Measurements from ENCODE around the gene TBX15.
"Not testable (repeated sequence)": the region's sequence is repeated elsewhere in the genome, so short reads cannot be mapped to it uniquely, and the experiment has no call there.

Gene TBX15

DNA sequence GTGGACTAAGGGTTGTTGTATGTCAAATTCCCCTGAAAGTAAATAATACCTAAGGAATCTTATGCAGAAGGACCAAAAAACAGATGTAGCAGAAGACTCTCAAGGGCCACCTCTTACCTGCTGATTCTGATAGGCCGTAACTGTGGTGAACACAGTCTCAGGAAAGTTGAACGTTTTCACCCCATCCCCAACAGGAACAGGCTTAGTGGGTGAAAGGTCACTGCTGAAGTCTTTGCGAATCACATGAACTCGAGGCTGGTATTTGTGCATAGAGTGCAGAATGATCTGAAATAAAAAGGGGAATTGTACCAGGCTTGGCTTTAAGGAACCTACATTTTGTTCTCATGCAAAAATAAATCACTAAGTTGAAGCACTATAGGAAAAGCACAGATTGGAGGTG, 64.8 kb downstream of the TBX15 start:
- no peak for DNase-seq

DNA sequence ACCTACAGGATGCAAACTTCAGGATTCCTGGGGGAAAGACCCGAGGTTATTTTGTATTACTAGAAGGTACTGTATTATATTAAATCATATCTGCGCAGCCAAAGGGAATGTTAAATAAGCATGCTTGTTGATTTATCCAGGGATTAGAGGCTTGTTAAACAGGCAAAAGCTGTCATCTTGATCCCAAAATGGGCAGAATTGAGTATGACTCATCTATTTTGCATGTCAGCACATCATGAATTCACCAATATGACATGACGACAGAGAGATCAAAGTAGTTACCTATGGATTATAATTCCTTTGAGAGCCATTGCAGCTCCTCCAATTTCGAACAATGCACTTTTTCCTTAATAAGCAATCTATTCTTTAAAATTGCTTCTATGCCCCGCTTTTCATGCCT, 66.1 kb downstream of the TBX15 start:
- DNase-seq, result no peak

DNA sequence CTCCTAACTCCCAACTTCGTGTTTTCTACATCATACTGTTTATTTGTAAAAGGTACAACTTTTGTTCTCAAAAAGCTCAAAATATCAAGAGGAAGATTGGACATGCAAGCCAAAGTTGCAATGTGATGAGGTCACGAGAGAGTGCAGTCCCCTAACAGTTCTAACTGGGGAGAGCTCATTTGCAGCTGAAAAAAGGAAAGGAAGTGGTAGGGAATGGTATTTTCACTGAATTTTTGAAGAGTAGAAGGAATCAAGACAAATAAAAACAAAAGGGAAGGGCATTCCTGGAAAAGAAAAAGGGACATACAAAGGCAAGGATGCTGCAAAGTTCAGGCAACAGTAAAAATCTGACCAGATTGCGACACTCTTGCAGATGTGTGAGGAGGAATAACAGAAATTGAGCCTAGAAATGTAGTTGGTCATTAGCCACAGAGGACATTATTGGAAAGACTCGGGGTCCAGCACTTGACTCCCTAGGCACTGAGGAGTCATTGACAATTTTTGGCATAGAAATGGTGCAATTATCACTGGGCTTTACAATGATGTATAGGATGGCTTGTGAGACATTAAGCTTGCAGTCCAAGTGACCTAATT, 67.9 kb downstream of the TBX15 start:
- no peak for DNase-seq

DNA sequence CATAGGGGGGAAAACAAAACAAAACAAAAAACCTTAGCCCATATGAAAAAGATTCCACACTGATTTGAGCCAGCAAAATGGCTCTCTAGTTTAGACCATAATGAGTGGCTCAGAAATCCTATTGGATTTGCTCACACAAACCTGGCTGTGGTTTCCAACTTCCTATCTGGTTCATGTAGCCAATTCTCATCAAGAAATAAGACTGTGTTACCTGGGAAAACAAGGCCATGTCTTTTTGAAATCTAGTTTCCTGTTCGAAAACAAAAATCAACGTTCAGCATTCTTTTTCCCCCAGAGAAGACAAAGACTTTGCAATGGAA, 69.2 kb downstream of the TBX15 start:
- no peak for DNase-seq

DNA sequence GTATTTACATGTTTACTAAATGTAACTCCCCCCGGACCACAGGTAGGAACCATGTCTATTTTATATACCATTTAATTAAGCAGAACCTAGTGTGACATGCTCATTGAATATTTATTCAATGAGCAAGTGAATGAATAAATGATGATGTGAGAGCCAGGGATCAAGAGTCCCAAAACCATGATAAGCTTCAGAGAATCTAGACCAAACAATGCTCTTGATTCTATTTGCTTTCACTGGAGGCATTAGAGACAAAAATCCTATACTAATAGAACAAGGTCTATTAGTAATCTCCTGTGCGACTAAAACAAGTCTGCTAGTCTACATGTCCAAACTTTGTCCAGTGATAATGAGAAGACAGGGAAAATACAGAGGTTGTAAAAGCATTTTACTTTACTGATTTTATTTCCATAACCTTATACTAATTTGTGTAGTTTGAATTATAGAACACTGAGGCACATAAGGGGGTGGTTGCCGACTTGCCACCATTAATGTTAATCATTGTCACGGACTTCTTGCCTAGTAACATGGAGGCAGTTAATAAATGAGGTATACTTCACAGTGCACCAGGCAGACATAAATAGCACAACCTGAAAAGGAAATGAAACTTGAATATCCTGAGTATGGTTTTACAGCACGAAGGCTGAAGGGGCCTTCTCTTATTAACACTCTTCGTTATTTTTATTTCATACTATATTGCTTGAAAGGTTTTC, 69.8 kb downstream of the TBX15 start:
- DNase-seq, result no peak

DNA sequence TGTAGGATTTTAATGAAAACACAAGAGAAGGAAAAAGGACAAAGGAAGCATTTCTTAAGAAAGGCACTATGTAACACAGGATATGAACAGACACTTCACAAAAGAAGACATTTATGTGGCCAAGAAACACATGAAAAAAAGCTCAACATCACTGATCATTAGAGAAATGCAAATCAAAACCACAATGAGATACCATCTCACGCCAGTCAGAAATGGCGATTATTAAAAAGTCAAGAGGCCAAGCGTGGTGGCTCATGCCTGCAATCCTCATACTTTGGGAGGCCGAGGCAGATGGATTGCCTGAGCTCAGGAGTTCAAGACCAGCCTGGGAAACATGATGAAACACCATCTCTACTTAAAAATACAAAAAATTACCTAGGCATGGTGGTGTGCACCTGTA, 71.8 kb downstream of the TBX15 start:
- not testable (repeated sequence) for DNase-seq

DNA sequence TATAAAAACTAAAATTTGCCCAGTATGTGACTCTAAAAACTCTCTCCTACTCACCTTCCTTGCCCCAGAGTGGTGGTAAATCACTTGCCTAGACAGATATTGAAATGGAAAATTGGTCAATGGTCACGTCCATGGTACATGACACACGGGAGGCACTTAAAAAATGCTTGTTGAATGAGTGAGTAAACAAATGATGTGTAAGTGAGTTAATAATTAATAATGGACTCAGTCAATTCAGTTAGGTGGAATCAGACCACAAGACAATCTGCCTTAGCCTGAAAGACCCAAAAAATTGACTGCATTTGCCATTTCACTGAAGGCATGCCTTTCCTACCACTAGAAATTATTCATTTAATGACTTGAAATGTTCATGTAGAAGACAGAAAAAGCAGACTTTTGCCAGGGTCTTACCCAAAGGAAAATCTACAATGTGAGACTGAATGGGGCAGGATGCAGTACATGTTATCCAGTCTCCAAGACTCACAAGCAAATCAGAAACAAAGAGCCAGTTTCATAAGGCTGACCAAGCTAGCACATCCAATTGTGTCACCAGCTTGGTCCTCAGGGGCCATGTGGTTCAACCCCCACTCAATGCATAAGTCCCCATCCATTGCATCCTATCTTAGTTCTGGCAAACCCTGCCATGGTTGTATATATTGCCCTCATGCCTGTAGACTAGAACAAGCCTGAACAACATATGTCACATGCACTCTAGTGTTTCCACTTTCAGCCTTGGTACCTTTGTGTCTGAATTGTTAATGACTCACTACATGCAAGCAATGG, 73.6 kb downstream of the TBX15 start:
- no peak for DNase-seq

DNA sequence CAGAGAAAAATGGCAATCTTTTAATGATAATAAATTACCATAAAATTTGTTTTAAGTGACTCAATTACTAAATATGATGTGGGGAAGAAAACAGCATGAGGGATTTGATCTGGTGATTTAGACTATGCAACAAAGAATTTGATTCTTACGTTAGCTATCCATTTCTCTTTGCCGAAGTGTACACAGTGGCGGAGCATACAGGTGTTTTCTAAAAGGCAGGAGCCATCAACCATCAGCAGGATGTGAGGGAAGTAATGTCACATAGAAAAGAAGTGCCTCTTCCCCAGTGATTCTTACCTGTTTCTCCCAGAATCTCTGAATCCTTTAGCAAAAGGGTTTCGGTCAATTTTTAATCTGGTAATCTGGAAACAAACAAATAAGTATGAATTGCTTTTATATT, 74.3 kb downstream of the TBX15 start:
- no peak for DNase-seq

DNA sequence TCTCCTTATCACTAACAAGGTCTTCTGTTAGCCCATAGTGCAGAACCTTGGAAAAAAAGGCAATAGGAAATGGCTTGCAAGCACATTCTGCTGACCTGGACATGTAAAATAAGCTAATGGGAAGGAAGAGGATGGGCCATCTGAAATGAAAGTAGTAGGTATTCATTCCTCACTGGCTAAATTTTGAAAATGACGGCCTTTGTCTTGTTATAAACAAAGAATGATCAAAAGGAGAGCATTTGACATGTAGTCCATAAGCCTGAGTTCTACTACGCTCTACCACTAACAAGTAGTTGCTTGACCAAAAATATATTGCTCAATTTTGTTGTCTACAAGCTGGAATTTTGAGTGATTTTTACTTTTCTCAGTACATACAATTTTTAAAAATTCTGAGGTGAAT, 75.6 kb downstream of the TBX15 start:
- DNase-seq, result no peak

DNA sequence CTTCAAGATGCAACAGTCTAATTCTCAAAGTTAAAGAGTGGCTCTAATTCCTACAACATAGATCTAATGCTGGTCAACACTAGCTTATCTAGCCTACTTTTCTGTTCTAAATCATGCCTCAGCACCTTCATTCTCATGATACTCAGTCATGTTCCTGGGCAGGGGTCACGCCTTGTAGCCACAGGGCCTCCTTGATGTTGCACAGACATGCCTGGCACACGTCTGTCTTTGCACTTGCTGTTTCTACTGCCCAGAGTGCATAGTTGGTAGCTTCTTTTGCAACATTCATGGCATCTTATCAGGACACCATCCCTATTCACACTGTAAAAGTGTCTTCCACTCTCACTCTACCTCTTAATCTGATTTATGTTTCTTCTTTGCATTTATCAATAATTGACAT, 76.6 kb downstream of the TBX15 start:
- no peak for DNase-seq

DNA sequence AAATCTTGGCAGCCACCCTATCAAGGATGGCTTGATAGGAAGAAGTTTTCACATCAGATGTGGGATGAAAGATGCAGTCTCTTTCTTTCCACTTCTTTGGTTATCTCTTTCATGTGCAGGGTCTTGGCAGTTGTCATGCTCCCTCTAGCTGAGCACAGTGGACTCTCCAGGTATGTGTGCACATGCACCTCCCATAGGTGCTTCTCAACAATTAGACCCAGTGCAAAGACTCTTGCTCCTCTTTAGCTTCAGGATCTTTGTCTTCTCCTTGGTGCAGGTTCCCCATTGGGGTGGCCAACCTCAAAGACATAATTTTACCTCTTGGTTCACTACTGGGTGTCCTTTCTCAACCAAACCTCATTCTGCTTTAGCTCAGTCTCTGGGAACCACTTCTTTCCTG, 80.7 kb downstream of the TBX15 start:
- DNase-seq, result no peak

DNA sequence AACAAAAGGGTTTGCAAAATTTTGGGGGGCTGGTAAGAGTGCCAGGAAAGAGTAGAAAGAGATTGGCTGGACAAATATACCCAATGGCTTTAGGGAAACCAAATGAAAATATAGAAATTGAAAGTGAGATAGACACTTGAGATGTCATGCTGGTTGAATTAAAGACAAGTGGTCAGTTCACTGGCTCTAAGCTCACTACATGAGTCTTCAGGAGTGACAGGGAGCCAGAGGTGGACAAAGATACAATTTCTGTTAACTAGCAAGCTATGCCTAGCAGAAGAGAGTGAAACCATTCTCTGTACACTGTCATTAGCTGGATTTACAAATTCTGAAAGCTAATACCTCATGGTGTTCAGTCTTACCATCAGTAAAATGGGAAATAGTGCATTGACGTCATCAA, 82.5 kb downstream of the TBX15 start:
- no peak for DNase-seq

DNA sequence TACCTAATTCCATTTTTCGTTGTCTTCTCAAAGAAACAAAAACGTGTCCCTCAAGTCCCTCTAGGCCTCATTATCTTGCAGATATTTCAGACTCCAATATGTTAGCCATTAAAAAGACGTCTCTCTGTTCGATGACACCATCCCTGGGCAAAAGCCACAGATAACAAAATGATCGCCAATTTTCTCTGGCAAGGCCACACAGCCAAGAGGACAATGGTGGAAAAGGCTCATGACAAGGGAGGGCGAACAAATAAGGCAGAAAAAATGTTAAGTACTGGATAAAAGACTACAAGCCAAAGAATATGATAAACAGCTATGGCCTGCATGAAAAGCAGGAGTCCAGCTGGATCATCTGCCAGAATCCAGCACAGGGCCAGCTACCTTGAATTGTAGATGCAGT, 82.9 kb downstream of the TBX15 start:
- DNase-seq, result no peak

DNA sequence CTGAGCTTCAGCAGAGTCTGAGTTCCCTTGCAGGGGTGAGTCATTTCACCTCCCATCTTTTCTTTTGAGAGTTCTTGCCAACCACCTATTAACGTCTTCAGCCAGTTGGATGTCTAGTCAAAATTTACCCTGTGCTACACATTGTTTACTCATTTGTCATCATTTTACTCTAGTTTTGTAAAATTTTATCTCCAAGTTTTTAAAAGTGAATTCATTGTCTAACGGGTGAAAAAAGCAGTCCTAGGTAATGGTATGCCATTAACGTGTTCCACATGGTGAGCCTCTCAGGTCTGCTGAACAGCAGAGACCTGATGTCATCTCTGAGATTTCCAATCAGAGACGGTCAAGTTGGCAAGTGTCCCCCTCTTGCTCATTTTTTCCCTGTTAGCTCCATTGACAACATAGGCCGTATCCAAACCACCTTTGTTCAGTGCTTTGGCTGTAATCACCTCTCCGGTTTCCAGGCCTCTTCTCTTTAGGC, 85.4 kb downstream of the TBX15 start:
- no peak for DNase-seq

DNA sequence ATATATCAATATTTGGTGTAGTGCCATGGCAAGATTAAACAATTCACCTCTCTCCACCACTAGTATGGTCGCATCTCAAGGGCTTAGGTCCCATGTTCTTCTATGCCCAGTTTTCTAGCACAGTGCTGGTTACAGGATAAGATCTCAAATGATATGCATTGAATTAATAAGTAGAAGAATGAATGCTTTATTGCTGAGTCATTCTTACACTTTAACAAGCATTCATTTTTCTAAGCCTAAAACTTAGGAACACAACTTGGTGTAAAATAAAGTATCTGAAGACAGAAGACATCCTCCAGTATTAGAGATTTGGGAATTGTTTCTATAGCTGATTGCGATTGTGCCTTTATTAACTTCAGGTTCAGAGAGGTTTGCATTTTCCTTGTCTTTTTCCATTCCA, 85.8 kb downstream of the TBX15 start:
- no peak for DNase-seq

DNA sequence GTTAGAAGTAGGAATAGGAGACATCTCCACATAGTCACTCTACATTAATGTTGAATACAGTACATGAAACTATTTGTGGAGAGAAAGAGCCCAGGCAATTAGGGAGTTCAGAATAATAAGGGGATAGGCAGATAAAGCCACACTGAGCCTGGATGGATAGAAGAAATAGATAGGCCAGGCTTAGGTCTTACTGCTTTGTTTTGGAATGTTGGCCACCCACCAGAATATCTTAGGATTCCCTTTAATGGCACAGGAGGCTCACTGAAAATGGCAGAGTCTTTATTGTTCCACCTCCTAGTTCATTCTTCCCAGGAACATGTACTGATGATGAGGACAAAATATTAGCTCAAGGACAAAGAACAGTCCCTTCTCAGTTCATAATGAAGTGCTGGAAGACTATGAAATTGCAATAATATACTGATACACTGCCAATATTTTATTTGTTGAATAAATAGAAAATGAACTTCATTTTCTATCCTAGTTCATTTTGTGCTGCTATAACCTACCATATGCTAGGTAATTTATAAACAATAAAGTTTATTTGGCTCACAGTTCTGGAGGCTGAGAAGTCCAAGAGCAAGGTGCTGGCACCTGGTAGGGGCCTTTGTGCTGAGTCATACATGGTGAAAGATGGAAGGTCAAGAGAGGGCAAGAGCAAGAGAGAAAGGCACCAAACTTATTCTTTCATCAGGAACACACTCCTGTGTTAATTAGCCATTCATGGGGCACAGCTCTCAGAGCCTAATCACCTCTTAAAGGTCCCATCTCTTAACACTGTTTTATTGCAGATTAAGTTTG, 87.3 kb downstream of the TBX15 start:
- no peak for DNase-seq

DNA sequence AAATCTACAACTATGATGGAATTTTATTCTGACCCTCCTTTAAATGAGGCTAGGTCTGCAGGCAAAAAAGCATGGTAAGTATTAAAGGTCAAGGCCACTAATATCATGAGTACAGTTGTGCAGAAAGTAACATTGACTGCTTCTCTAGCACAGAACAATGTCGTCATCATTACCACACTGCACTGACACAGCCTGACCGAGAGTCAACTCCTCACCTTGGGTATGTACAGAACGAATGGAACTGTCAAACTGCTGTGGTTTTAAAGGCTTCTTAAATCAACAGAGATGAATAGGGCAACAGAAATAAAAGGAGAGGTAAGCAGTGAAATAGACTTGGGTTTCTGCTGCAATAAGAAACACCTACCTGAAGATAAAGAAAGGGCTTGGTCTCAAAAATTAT, 88.8 kb downstream of the TBX15 start:
- DNase-seq, result no peak

DNA sequence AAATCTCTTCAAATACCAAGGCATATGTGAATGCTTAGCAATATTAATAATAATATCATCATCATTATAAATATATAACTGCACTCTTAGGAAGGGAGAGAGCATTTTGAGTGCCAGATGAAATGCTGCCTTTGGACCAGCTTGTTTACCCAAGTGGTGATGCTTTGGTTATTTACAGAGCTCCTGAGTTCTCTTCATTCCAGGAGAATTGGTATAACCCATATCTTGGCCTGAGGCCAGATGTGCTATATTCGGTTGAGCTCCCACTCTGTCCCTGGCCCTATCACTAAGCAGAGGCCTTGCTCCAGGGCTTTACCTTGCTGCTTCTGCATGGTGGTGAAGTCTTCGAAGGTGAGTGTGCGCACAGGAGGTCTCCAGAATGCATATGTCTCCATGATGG, 89.4 kb downstream of the TBX15 start:
- no peak for DNase-seq

DNA sequence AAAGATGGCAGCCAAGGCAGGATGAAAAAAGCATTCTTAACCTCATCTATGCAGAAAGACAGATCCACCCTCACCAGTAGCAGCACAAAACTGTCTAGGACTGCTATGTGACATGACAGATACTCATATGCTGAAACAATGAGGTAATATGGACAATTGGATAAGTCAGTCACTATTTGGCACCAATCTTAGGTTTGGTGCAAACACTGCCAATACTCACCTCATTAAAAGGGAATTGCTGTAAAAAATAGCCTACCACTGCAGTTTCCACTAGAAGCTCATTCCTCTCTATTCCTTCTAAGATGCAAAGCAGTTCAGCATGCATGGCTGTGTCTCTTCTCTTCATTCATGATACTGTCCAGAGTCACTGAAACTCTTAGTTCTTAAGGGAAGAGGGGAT, 91.7 kb downstream of the TBX15 start:
- DNase-seq, result no peak

DNA sequence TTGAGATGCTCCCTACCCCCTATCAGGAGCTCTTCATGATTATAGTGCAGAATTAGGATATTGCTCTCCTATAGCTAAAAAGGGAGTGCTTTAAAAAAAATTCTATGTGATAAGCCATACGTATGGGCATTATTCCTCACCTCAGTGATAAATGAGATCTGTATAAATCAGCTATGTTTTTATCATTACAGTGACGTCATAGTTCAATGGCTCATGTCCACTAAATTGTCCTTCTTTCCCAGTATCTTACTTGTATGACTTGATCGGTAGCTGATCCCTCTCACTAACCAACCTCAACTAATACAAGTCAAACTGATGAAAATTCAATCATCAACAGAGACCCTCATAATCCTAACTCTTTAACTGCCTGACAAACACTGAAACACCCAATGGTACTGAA, 93.3 kb downstream of the TBX15 start:
- DNase-seq, result no peak

DNA sequence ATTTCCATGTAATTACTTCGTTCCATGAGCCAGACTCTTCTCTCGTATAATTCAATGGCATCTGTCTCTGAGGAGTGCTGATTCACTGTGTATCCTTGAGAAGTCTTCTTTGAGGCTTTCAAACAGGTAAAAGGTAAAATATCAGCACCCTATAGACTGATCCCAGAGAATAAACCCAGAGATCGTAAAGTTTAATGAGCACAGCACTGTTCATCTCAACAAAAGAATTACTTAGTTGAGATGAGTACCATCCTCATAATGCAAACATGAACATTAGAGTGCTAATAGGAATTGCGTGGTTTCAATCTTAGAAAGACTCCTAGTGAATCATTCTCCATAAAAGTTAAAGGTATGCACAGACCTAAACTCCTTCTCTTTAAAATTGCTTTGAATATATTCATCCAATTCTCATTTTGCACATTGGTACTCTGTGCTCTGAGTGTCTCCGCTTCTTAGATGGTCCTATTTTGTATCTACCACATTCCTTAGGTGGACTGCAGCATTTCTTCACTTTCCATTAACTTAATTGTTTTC, 97.2 kb downstream of the TBX15 start:
- no peak for DNase-seq

DNA sequence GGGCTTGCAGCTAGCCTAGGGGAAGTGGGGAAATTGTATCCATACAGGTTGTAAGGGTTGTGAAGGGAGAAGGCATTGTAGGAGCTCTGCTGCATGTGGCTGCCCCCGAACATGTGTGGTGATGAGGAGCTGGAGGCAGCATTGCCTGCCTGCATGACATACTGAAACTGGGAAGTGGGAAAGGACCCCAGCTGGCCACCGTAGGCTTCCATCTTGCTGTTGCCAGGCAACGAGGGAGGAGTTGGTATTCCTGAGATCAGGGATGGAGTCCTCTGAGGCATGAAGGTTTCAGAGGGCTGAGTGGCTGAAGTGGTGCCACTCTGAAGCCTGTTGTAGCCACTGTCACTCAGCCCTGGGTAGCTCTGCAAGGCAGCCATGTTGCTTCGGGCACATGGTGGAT, 103.2 kb downstream of the TBX15 start:
- no peak for DNase-seq

DNA sequence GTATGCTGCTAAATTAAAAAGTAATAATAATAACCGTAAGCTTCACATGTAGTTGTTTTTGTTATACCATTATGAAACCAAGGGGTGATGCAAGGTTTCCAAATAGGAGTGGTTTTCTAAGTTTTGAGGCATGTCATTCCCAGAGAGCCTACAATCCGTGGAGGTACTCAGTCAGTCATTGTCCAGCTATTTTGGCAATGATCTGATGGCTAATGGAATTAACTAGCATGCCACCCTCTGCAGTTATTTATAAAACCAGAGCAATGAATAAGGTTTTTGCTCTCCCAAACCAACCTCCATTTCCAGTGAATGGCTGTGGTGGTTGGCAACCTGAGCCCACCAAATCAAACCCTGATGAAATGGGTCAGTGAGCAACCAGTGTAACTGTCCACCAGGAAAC, 106.4 kb downstream of the TBX15 start:
- DNase-seq, result no peak
